ENCODE data around the gene COPE. TPM values are rescaled to one million over a fixed set of nuclear protein-coding genes. Genes with fewer than 3 reads are reported as not detected.
"Not testable (repeated sequence)": the region's sequence is repeated elsewhere in the genome, so short reads cannot be mapped to it uniquely, and the experiment has no call there.

Gene COPE
- polyA plus RNA-seq, 1 donor, result 135 TPM

DNA sequence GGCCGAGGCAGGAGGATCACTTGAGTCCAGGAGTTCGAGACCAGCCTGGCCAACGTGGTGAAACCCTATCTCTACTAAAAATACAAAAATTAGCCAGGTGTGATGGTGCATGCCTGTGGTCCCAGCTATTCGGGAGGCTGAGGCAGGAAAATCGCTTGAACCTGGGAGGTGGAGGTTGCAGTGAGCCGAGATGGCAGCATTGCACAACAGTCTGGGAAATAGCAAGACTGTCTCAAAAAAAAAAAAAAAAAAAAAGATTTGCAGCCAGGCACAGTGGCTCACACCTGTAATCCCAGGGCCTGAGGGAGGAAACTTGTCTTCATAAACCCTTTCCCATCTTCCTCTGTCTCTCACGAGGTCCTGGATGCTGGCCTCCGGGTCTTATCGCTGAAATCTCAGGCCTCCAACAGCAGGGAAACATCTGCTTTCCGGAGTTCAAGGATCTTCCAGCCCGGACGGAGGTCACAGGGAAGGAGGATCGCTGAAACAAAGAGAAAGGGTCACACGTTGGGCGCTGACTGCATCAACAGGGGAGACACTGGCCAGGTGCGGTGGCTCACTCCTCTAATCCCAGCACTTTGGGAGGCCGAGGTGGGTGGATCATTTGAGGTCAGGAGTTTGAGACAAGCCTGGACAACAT lies 33.3 kb upstream of the COPE start:
- DNase-seq; H3K4me3 ChIP-seq (ENCODE audit: low read length); H3K9me3 ChIP-seq (ENCODE audit: control insufficient read depth, low read depth, low read length); H3K27me3 ChIP-seq (ENCODE audit: control insufficient read depth, insufficient read depth, low read length); H3K36me3 ChIP-seq (ENCODE audit: control insufficient read depth, insufficient read depth, low read length); H3K27ac ChIP-seq (ENCODE audit: low read length); H3K4me1 ChIP-seq (ENCODE audit: control insufficient read depth, insufficient read depth, low read length): not testable (repeated sequence)
- WGBS (ENCODE audit: insufficient coverage, low lambda C conversion rate), result no CpG with 5 or more reads among the region's 17 CpGs

DNA sequence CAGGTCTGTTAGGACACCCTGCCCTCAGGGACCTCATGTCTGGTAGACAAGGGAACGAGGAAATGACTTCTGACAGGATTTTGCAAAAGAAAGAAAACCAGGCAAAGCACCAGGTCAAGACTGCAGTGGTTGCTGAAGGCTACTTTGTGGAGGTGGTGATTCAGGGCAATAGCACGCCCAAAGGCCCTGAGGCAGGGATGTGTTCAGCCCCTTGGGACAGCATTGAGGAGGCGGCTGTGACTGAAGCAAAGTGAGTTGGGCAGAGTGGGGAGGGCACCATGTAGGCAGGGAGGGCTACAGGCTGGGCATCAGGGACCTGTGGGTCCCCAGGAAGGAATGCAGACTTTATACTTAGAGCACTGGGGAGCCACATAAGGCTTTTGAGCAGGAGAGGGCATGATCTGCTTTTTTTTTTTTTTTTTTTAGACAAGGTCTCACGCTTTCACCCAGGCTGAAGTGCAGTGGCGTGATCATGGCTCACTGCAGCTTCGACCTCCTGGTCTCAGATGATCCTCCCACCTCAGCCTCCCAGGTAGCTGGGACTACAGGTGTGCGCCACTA lies 32.6 kb upstream of the COPE start:
- no peaks in the 10 kb centered on the region for H3K4me1 ChIP-seq (ENCODE audit: control insufficient read depth, insufficient read depth, low read length)

DNA sequence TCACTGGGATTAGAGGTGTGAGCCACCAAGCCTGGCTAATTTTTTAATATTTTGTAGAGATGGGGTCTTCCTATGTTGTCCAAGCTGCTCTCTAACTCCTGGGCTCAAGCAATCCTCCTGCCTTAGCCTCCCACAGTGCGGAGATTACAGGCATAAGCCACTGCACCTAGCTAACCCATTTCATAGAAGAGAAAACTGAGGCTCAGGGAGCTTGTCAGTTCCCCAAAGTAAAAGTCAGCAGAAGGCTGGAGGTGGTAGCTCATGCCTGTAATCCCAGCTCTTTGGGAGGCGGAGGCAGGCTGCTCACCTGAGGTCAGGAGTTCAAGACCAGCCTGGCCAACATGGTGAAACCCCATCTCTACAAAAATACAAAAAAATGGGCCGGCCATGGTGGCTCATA lies 30.7 kb upstream of the COPE start:
- no peaks in the 10 kb centered on the region for H3K9me3 ChIP-seq (ENCODE audit: control insufficient read depth, low read depth, low read length)
- H3K27ac ChIP-seq (ENCODE audit: low read length), result no peak overlapping the region
- no peaks in the 10 kb centered on the region for H3K36me3 ChIP-seq (ENCODE audit: control insufficient read depth, insufficient read depth, low read length)
- H3K4me1 ChIP-seq (ENCODE audit: control insufficient read depth, insufficient read depth, low read length), result no peaks in the 10 kb centered on the region
- H3K27me3 ChIP-seq (ENCODE audit: control insufficient read depth, insufficient read depth, low read length), result no peaks in the 10 kb centered on the region
- WGBS (ENCODE audit: insufficient coverage, low lambda C conversion rate), result no CpG with 5 or more reads among the region's 3 CpGs
- DNase-seq, result no peak
- no peak overlapping the region for H3K4me3 ChIP-seq (ENCODE audit: low read length)

More for the DNA sequence above, 32.6 kb upstream of the COPE start:
- H3K4me3 ChIP-seq (ENCODE audit: low read length), result no peak overlapping the region
- H3K36me3 ChIP-seq (ENCODE audit: control insufficient read depth, insufficient read depth, low read length), result no peaks in the 10 kb centered on the region
- no peak for DNase-seq
- H3K9me3 ChIP-seq (ENCODE audit: control insufficient read depth, low read depth, low read length), result no peaks in the 10 kb centered on the region
- no peak overlapping the region for H3K27ac ChIP-seq (ENCODE audit: low read length)
- WGBS (ENCODE audit: insufficient coverage, low lambda C conversion rate), result no CpG with 5 or more reads among the region's 7 CpGs
- no peaks in the 10 kb centered on the region for H3K27me3 ChIP-seq (ENCODE audit: control insufficient read depth, insufficient read depth, low read length)

DNA sequence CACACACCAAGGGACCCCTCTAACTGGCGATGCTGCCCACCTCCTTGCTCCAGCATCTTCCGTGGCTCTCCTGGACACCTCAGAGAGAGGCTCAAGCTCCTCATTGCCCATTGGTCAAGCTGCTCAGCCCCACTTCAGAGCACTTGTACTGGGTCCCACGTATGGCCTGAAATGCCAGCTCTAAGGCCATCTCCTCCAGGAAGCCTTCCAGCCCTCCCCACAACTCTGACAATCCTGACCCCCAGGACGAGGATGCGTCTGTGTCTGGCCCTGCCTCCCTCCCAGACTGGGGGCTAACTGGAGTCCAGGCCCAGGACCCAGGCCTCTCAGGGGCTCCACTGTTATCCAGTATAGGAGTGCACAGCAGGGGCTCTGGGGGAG lies 29.8 kb upstream of the COPE start:
- H3K27ac ChIP-seq (ENCODE audit: low read length), result no peak overlapping the region
- H3K4me1 ChIP-seq (ENCODE audit: control insufficient read depth, insufficient read depth, low read length), result no peaks in the 10 kb centered on the region
- no peak for DNase-seq
- no peak overlapping the region for H3K4me3 ChIP-seq (ENCODE audit: low read length)
- H3K36me3 ChIP-seq (ENCODE audit: control insufficient read depth, insufficient read depth, low read length), result no peaks in the 10 kb centered on the region
- no peaks in the 10 kb centered on the region for H3K27me3 ChIP-seq (ENCODE audit: control insufficient read depth, insufficient read depth, low read length)
- H3K9me3 ChIP-seq (ENCODE audit: control insufficient read depth, low read depth, low read length), result no peaks in the 10 kb centered on the region
- no CpG with 5 or more reads among the region's 5 CpGs for WGBS (ENCODE audit: insufficient coverage, low lambda C conversion rate)

DNA sequence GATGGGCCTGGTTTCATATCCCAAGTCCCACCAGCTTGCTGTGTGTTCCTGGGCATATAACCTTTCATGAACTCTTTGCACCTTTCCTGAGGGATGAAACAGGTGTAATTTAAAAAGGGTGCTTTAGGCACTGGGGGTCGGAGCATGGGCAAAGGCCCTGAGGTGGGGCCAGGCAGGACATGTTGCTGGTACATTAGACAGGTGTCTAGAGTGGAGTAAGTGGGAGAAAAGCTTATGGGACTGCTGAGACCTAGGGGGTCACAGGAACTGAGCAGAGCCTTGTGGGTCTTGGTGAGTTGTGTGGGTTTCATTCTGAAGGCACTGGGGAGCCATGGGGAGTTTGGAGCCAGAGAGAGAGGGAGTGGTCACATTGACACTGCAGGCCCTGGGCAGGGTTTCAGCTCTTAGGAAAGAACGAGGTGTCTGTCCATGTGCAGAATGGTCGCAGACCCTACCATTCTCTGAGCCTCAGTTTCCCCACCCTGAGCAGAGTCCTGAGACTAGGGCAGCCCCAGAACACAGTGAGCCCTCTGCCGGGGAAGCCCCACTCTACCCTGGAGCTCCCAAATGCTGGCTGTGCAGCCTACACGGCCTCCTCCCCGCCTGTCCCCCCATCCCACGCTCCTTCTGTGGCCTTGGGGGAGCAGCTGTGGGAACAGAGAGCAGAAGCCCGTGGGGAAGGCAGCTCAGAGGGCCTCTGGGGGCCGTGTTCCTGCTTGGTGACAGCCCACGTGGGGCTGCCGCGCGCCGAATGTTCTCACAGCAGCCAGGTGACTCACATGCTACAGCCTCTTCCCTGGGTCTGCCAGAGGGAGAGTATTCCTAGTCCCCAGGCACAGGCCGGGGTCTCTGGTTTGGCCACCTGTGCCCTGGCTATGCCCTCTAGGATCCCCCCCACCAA lies 29.1 kb upstream of the COPE start:
- no peaks in the 10 kb centered on the region for H3K27me3 ChIP-seq (ENCODE audit: control insufficient read depth, insufficient read depth, low read length)
- no peaks in the 10 kb centered on the region for H3K36me3 ChIP-seq (ENCODE audit: control insufficient read depth, insufficient read depth, low read length)
- H3K4me1 ChIP-seq (ENCODE audit: control insufficient read depth, insufficient read depth, low read length), result peaks cover 5% of the 10 kb centered on the region
- no peaks in the 10 kb centered on the region for H3K9me3 ChIP-seq (ENCODE audit: control insufficient read depth, low read depth, low read length)
- no peak overlapping the region for H3K4me3 ChIP-seq (ENCODE audit: low read length)
- DNase-seq, result no peak
- H3K27ac ChIP-seq (ENCODE audit: low read length), result no peak overlapping the region
- 100% methylated on average over 1 of the region's 15 CpGs for WGBS (ENCODE audit: insufficient coverage, low lambda C conversion rate)

DNA sequence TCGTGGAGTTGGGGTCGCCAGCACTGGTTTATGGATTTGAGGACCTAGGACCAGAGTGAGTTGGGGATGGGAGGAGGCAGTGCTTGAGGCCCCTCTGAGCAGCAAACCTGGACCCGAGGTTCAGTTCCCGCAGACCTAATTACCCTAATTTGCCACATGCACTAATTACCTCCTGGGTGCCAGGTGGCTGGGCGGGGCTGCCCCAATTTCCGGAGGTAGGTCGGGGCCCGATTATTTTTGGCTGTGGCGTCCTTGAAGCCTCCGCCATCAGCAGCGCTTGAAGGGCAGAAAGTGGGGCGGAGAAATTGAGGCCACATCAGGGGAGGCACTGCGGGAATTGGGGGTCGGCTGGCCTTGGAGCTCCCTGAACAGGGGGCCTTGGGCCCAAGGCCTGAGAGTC lies 27.7 kb upstream of the COPE start:
- no CpG with 5 or more reads among the region's 14 CpGs for WGBS (ENCODE audit: insufficient coverage, low lambda C conversion rate)
- Histone ChIP-seq H3K27me3 (ENCODE audit: control insufficient read depth, insufficient read depth, low read length) (no peaks in the 10 kb centered on the region), H3K9me3 (ENCODE audit: control insufficient read depth, low read depth, low read length) (no peaks in the 10 kb centered on the region), H3K27ac (ENCODE audit: low read length) (no peak overlapping the region), H3K4me1 (ENCODE audit: control insufficient read depth, insufficient read depth, low read length) (peaks cover 8% of the 10 kb centered on the region), H3K4me3 (ENCODE audit: low read length) (no peak overlapping the region), H3K36me3 (ENCODE audit: control insufficient read depth, insufficient read depth, low read length) (no peaks in the 10 kb centered on the region)
- DNase-seq, result no peak

DNA sequence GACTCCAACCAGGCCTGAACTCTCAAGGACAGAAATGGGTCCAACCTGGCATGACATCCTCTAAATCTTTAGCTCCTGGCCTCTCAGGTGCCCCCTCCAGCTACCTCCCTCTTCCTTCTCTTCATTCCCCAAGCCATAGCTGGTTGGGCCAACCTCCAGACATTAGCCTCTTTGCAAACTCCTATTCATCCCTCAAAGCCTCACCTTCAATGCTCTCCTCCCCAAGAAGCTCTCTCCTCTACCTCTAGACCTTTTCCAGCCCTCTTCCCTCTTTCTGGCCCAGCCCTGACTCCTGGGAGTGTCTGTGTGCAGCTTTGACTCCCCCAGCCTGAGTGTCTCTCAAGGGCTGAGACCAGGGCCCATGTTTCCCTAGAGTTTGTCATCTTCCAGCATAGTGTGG lies 27.1 kb upstream of the COPE start:
- no peak for DNase-seq
- no peaks in the 10 kb centered on the region for H3K27me3 ChIP-seq (ENCODE audit: control insufficient read depth, insufficient read depth, low read length)
- H3K9me3 ChIP-seq (ENCODE audit: control insufficient read depth, low read depth, low read length), result no peaks in the 10 kb centered on the region
- H3K27ac ChIP-seq (ENCODE audit: low read length), result no peak overlapping the region
- H3K4me3 ChIP-seq (ENCODE audit: low read length), result no peak overlapping the region
- H3K36me3 ChIP-seq (ENCODE audit: control insufficient read depth, insufficient read depth, low read length), result no peaks in the 10 kb centered on the region
- peaks cover 11% of the 10 kb centered on the region for H3K4me1 ChIP-seq (ENCODE audit: control insufficient read depth, insufficient read depth, low read length)

DNA sequence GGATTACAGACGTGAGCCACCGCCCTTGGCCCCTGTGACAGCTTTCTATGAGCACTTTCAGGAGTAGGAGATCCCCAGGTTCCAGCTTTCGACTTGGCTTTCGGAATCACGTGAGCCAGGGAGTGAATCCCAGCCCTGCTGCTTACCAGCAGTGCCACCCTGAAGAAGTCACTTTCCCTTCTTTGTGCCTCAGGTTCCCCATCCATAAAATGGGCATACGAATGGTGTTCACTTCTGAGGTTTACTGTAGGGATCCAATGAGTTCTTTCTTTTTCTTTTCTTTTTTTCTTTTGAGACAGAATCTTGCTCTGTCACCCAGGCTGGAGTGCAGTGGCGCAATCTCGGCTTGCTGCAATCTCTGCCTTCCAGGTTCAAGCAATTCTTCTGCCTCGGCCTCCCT lies 26.1 kb upstream of the COPE start:
- Histone ChIP-seq H3K4me3 (ENCODE audit: low read length) (no peak overlapping the region), H3K36me3 (ENCODE audit: control insufficient read depth, insufficient read depth, low read length) (no peaks in the 10 kb centered on the region), H3K9me3 (ENCODE audit: control insufficient read depth, low read depth, low read length) (peaks cover under 1% of the 10 kb centered on the region), H3K4me1 (ENCODE audit: control insufficient read depth, insufficient read depth, low read length) (peaks cover 12% of the 10 kb centered on the region), H3K27ac (ENCODE audit: low read length) (no peak overlapping the region), H3K27me3 (ENCODE audit: control insufficient read depth, insufficient read depth, low read length) (peaks cover 2% of the 10 kb centered on the region)
- WGBS (ENCODE audit: insufficient coverage, low lambda C conversion rate), result no CpG with 5 or more reads among the region's 9 CpGs
- no peak for DNase-seq

DNA sequence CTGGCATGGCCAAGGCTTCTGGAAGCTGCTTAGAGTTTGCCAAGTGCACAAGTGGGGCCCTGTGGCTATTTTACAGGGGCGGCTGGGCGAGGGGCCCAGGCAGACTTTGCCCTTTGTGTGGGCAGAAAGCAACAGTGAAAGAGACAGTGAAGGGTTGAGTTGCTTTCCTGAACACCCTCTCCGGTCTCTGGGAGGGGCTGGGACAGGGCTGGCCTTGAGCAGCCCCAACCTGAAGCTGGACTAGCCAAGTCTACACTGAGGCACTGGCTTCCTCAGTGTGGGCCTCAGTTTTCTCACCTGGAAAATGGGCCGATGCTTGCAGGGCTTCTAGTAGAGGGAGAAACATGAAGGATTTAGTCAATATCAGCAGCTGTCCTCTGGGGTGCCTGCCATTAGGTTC lies 24.3 kb upstream of the COPE start:
- no CpG with 5 or more reads among the region's 4 CpGs for WGBS (ENCODE audit: insufficient coverage, low lambda C conversion rate)
- no peaks in the 10 kb centered on the region for H3K36me3 ChIP-seq (ENCODE audit: control insufficient read depth, insufficient read depth, low read length)
- H3K4me1 ChIP-seq (ENCODE audit: control insufficient read depth, insufficient read depth, low read length), result peaks cover 15% of the 10 kb centered on the region
- peaks cover 6% of the 10 kb centered on the region for H3K9me3 ChIP-seq (ENCODE audit: control insufficient read depth, low read depth, low read length)
- H3K27me3 ChIP-seq (ENCODE audit: control insufficient read depth, insufficient read depth, low read length), result peaks cover 10% of the 10 kb centered on the region
- H3K4me3 ChIP-seq (ENCODE audit: low read length), result no peak overlapping the region
- H3K27ac ChIP-seq (ENCODE audit: low read length), result no peak overlapping the region
- DNase-seq, result no peak

DNA sequence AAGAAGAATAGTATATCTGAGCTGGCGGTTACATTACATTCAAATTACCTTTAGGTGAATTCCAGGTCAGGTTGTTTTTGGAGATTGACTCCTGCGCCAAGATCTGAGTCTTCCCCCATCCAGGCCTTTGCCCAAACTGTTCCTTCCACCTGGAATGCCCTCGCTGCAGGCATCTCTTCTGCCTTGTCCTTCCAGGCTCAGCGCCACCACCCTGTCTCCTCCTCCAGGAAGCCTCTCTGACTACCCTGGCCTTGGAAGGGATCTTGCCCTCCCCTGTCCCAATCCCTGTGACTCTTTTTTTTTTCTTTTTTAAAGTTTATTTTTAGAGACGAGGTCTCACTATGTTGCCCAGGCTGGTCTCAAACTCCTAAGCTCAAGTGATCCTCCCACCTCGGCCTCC lies 23.5 kb upstream of the COPE start:
- WGBS (ENCODE audit: insufficient coverage, low lambda C conversion rate), result 71% methylated on average over 1 of the region's 6 CpGs
- no peak for DNase-seq
- Histone ChIP-seq H3K4me3 (ENCODE audit: low read length) (no peak overlapping the region), H3K9me3 (ENCODE audit: control insufficient read depth, low read depth, low read length) (peaks cover 6% of the 10 kb centered on the region), H3K27ac (ENCODE audit: low read length) (no peak overlapping the region), H3K36me3 (ENCODE audit: control insufficient read depth, insufficient read depth, low read length) (no peaks in the 10 kb centered on the region), H3K4me1 (ENCODE audit: control insufficient read depth, insufficient read depth, low read length) (peaks cover 15% of the 10 kb centered on the region), H3K27me3 (ENCODE audit: control insufficient read depth, insufficient read depth, low read length) (peaks cover 10% of the 10 kb centered on the region)
